HepG2 (cell line): ENCODE data around the gene FOXA3. TPM values are rescaled to one million over a fixed set of nuclear protein-coding genes. Genes with fewer than 3 reads are reported as not detected.

Experiments
- MAFF ChIP-seq: IDR thresholded peaks from 2 replicates; pipeline ENCODE4 v1.6.1; 2011; ENCODE audit warnings: low read depth, low read length, improper control_type of control experiment
- NAIF1 ChIP-seq: sonication (generic); formaldehyde crosslinking; IDR thresholded peaks from 2 replicates; pipeline ENCODE4 v1.5.0; 2020; ENCODE audit warnings: mild to moderate bottlenecking, missing genetic modification reagents, borderline replicate concordance
- PRMT3 ChIP-seq: sonication (generic); formaldehyde crosslinking; IDR thresholded peaks from 2 replicates; pipeline ENCODE4 v1.8.1; 2022; ENCODE audit warnings: low read depth, mild to moderate bottlenecking, moderate library complexity, missing genetic modification reagents, borderline replicate concordance
- SRF ChIP-seq: IDR thresholded peaks from 2 replicates; pipeline ENCODE4 v1.6.1; 2011; ENCODE audit warnings: mild to moderate bottlenecking, low read depth, low read length, moderate library complexity
- ZNF556 ChIP-seq: sonication (generic); formaldehyde crosslinking; IDR thresholded peaks from 2 replicates; pipeline ENCODE4 v1.4.0; 2020; ENCODE audit warnings: mild to moderate bottlenecking, missing genetic modification reagents, borderline replicate concordance
- polyA plus RNA-seq, 8 experiments: library from polyadenylated mRNA; depleted of rRNA in 3 of 8; stranded (reverse) in 7 of 8; unstranded in 1 of 8; fragments of >200 nt; fragmentation: Illumina TruSeq in 4 of 8; extraction: Trizol in 4 of 8; gene quantifications; 2 replicates each; pipeline versions ENCODE4 v1.2.1 to v1.2.3, GENCODE V29; 2011 to 2016; ENCODE audit warnings: low read depth in 4 of 8, missing spikeins in 1 of 8, mixed read lengths in 1 of 8; ENCODE audit not compliant: insufficient read depth in 1 of 8
- total RNA-seq, 5 experiments: library from RNA; depleted of rRNA; stranded (reverse); fragments of >200 nt; fragmentation: Illumina TruSeq; extraction: Trizol; gene quantifications; 2 replicates each; pipeline ENCODE4 v1.2.3, GENCODE V29; 2016; ENCODE audit warnings: low read depth in 1 of 5
- TF ChIP-seq, protein P1 (sequence below): sonication (generic); formaldehyde crosslinking; IDR thresholded peaks from 2 replicates; pipeline ENCODE4 v1.5.1; 2020; ENCODE audit warnings: missing genetic modification reagents, mild to moderate bottlenecking, borderline replicate concordance
- TF ChIP-seq, protein P2 (sequence below): sonication (generic); formaldehyde crosslinking; IDR thresholded peaks from 2 replicates; pipeline ENCODE4 v1.4.0; 2020; ENCODE audit warnings: mild to moderate bottlenecking, missing genetic modification reagents
- TF ChIP-seq, protein P3 (sequence below): sonication (generic); formaldehyde crosslinking; IDR thresholded peaks from 2 replicates; pipeline ENCODE4 v1.4.0; 2020; ENCODE audit warnings: mild to moderate bottlenecking, missing genetic modification reagents
- TF ChIP-seq, protein P4 (sequence below): sonication (generic); formaldehyde crosslinking; IDR thresholded peaks from 2 replicates; pipeline ENCODE4; 2020; ENCODE audit warnings: missing genetic modification reagents, mild to moderate bottlenecking, borderline replicate concordance
- TF ChIP-seq, protein P5 (sequence below): sonication (generic); formaldehyde crosslinking; IDR thresholded peaks from 2 replicates; pipeline ENCODE4 v1.4.0; 2020; ENCODE audit warnings: missing genetic modification reagents

The FOXA3 gene
- total and polyA plus RNA-seq, 2 of the 13 experiments (the other 11 are each of a cell fraction or from before 2014, with no cell fraction given), result 29.8 to 47.6 TPM

DNA sequence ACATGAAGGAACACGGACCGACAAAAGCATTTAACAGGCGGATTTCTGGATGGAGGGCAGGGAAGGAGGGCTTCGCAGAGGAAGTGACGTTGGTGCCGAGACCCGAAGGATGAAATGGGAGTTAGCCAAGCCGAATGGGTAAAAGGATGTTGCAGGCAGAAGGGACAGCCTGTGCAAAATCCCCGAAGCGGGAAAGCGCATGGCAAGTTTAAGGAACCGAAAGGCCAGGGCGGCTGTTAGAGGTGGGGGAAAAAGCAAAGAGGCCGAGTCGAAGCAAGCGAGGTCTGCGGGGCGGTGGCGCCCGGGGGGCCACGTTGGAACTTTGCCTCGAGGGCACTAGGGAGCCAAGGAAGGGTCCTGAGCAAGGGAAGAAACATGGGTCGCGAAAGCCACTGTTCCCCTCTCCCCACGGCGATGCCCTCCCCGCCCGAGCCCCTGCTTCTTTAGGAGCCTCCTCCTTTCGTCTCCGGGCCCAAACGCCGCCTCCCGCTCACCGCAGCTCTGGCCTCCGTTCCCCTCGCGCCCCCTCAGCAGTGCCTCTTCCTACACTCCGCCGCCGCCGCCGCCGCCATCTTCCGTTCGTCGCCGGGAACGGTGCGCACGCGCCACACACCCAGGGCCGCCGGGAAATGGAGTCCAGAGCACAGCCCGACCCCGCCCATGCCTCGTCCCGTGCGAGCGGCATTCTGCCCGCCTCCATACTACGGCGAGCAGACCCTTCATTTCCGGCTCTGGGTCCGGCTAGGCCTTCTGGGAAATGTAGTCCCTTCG is 1.4 kb upstream of the FOXA3 start, which contains the start of gene SYMPK (continued):
- TF ChIP-seq, protein P1, sequence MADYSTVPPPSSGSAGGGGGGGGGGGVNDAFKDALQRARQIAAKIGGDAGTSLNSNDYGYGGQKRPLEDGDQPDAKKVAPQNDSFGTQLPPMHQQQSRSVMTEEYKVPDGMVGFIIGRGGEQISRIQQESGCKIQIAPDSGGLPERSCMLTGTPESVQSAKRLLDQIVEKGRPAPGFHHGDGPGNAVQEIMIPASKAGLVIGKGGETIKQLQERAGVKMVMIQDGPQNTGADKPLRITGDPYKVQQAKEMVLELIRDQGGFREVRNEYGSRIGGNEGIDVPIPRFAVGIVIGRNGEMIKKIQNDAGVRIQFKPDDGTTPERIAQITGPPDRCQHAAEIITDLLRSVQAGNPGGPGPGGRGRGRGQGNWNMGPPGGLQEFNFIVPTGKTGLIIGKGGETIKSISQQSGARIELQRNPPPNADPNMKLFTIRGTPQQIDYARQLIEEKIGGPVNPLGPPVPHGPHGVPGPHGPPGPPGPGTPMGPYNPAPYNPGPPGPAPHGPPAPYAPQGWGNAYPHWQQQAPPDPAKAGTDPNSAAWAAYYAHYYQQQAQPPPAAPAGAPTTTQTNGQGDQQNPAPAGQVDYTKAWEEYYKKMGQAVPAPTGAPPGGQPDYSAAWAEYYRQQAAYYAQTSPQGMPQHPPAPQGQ (CRISPR knock-in tag), result no peak
- no peak for TF ChIP-seq ZNF556
- TF ChIP-seq, protein P2, sequence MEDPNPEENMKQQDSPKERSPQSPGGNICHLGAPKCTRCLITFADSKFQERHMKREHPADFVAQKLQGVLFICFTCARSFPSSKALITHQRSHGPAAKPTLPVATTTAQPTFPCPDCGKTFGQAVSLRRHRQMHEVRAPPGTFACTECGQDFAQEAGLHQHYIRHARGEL (CRISPR knock-in tag), result no peak
- TF ChIP-seq MAFF, result no peak
- TF ChIP-seq, protein P3, sequence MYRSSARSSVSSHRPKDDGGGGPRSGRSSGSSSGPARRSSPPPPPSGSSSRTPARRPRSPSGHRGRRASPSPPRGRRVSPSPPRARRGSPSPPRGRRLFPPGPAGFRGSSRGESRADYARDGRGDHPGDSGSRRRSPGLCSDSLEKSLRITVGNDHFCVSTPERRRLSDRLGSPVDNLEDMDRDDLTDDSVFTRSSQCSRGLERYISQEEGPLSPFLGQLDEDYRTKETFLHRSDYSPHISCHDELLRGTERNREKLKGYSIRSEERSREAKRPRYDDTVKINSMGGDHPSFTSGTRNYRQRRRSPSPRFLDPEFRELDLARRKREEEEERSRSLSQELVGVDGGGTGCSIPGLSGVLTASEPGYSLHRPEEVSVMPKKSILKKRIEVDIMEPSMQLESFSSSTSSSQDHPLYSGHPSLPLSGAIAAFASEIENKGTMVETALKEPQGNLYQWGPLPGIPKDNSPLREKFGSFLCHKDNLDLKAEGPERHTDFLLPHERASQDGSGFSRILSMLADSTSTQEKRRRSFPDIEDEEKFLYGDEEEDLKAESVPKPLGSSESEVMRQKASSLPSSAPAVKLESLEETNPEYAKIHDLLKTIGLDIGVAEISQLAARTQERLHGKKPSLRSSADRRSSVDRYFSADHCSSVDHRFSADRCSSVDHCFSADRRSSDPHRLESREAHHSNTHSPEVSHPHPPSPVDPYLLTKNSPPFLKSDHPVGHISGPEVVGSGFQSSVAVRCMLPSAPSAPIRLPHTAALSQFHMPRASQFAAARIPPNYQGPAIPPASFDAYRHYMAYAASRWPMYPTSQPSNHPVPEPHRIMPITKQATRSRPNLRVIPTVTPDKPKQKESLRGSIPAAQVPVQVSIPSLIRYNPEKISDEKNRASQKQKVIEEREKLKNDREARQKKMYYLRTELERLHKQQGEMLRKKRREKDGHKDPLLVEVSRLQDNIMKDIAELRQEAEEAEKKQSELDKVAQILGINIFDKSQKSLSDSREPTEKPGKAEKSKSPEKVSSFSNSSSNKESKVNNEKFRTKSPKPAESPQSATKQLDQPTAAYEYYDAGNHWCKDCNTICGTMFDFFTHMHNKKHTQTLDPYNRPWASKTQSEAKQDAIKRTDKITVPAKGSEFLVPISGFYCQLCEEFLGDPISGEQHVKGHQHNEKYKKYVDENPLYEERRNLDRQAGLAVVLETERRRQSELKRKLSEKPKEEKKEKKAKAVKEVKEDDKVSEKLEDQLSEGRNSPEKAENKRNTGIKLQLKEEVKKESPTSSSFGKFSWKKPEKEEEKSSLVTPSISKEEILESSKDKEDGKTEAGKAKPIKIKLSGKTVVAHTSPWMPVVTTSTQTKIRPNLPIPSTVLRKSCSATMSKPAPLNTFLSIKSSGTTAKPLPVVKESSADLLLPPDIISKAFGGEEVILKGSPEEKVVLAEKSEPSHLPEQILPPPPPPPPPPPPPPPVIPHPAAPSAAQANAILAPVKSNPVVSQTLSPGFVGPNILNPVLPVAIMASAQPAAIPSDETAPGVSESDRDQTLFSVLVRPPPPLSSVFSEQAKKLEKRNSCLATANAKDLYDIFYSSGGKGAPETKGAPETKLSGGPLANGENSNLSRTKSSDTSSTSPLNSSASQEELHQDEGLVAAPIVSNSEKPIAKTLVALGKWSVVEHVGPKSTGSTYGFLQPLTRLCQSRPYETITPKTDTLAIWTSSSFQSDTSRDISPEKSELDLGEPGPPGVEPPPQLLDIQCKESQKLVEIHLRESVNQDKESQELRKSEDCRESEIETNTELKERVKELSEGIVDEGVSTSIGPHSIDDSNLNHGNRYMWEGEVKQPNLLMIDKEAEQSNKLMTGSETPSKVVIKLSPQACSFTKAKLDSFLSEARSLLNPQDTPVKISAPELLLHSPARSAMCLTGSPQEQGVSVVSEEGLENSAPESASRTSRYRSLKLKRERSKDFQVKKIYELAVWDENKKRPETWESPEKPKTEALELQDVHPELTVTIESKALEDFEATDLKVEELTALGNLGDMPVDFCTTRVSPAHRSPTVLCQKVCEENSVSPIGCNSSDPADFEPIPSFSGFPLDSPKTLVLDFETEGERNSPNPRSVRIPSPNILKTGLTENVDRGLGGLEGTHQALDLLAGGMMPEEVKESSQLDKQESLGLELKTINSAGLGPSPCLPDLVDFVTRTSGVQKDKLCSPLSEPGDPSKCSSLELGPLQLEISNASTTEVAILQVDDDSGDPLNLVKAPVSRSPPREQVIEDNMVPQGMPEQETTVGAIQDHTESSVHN (CRISPR knock-in tag), result no peak
- TF ChIP-seq, protein P4, sequence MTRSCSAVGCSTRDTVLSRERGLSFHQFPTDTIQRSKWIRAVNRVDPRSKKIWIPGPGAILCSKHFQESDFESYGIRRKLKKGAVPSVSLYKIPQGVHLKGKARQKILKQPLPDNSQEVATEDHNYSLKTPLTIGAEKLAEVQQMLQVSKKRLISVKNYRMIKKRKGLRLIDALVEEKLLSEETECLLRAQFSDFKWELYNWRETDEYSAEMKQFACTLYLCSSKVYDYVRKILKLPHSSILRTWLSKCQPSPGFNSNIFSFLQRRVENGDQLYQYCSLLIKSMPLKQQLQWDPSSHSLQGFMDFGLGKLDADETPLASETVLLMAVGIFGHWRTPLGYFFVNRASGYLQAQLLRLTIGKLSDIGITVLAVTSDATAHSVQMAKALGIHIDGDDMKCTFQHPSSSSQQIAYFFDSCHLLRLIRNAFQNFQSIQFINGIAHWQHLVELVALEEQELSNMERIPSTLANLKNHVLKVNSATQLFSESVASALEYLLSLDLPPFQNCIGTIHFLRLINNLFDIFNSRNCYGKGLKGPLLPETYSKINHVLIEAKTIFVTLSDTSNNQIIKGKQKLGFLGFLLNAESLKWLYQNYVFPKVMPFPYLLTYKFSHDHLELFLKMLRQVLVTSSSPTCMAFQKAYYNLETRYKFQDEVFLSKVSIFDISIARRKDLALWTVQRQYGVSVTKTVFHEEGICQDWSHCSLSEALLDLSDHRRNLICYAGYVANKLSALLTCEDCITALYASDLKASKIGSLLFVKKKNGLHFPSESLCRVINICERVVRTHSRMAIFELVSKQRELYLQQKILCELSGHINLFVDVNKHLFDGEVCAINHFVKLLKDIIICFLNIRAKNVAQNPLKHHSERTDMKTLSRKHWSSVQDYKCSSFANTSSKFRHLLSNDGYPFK (CRISPR knock-in tag), result peak; percentile 96
- TF ChIP-seq, protein P5, sequence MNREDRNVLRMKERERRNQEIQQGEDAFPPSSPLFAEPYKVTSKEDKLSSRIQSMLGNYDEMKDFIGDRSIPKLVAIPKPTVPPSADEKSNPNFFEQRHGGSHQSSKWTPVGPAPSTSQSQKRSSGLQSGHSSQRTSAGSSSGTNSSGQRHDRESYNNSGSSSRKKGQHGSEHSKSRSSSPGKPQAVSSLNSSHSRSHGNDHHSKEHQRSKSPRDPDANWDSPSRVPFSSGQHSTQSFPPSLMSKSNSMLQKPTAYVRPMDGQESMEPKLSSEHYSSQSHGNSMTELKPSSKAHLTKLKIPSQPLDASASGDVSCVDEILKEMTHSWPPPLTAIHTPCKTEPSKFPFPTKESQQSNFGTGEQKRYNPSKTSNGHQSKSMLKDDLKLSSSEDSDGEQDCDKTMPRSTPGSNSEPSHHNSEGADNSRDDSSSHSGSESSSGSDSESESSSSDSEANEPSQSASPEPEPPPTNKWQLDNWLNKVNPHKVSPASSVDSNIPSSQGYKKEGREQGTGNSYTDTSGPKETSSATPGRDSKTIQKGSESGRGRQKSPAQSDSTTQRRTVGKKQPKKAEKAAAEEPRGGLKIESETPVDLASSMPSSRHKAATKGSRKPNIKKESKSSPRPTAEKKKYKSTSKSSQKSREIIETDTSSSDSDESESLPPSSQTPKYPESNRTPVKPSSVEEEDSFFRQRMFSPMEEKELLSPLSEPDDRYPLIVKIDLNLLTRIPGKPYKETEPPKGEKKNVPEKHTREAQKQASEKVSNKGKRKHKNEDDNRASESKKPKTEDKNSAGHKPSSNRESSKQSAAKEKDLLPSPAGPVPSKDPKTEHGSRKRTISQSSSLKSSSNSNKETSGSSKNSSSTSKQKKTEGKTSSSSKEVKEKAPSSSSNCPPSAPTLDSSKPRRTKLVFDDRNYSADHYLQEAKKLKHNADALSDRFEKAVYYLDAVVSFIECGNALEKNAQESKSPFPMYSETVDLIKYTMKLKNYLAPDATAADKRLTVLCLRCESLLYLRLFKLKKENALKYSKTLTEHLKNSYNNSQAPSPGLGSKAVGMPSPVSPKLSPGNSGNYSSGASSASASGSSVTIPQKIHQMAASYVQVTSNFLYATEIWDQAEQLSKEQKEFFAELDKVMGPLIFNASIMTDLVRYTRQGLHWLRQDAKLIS, result no peak
- no peak for TF ChIP-seq SRF
- no peak for TF ChIP-seq PRMT3 (CRISPR knock-in tag)
- TF ChIP-seq NAIF1, result no peak
